ENCODE measurements around the gene ETV6. TPM values are rescaled to one million over a fixed set of nuclear protein-coding genes. Genes with fewer than 3 reads are reported as not detected.

Gene ETV6
- total RNA-seq, 2 experiments from 2014 or later = 17.1 to 19.3 TPM

DNA sequence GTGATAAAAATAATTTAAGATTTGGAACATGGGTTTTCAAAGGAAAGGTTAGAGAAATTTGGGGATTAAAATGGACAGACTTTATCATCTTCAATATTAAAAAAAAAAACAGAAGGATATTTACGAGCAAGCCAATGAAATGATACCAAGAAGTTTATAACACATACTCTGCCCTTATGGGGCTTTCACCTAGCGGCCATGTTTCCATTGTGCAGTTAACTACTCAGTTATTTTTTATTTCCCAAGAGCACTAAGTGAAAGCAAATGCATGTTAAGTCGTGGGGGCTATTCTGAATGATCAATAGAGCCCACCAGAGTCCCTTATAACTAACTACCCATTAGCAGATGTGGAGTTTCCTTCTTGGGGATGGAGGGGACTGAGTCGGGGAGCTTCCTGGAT lies 53.9 kb downstream of the ETV6 start:
- no peak overlapping the region for H3K4me3 ChIP-seq (ENCODE audit: low read depth, low read length, poor library complexity, severe bottlenecking)
- no peaks in the 10 kb centered on the region for H3K9me2 ChIP-seq (ENCODE audit: insufficient read depth, low read length)
- H3K36me3 ChIP-seq (ENCODE audit: insufficient read depth, low read length) = no peaks in the 10 kb centered on the region
- TF ChIP-seq EZH2phosphoT487 (IDR thresholded peaks at IDR 0.05; ENCODE audit: borderline replicate concordance, low read depth, low read length) = no peak
- TF ChIP-seq, protein P1, sequence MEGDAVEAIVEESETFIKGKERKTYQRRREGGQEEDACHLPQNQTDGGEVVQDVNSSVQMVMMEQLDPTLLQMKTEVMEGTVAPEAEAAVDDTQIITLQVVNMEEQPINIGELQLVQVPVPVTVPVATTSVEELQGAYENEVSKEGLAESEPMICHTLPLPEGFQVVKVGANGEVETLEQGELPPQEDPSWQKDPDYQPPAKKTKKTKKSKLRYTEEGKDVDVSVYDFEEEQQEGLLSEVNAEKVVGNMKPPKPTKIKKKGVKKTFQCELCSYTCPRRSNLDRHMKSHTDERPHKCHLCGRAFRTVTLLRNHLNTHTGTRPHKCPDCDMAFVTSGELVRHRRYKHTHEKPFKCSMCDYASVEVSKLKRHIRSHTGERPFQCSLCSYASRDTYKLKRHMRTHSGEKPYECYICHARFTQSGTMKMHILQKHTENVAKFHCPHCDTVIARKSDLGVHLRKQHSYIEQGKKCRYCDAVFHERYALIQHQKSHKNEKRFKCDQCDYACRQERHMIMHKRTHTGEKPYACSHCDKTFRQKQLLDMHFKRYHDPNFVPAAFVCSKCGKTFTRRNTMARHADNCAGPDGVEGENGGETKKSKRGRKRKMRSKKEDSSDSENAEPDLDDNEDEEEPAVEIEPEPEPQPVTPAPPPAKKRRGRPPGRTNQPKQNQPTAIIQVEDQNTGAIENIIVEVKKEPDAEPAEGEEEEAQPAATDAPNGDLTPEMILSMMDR (conservative IDR thresholded peaks at IDR 0.05; ENCODE audit: low read length) = no peak
- DNase-seq (ENCODE audit: low spot score) = no peak
- H2AFZ ChIP-seq (ENCODE audit: low read length) = no peak overlapping the region
- no peaks in the 10 kb centered on the region; the same call in 1 of the 2 replicates for H3K79me2 ChIP-seq (ENCODE audit: insufficient read depth, low read depth, low read length)
- H3K4me1 ChIP-seq (ENCODE audit: insufficient read depth, low read length, poor library complexity, severe bottlenecking) = no peaks in the 10 kb centered on the region
- no peak overlapping the region for H3K4me2 ChIP-seq (ENCODE audit: low read length)
- BruUV-seq (replicated peaks) = no TSS peak
- POLR2A ChIA-PET = no interaction called here
- H3K27ac ChIP-seq (ENCODE audit: low read depth, low read length, poor library complexity, severe bottlenecking) = no peak overlapping the region
- CTCF ChIA-PET (ENCODE audit: unreplicated experiment) = no interaction called here
- intact Hi-C loops (cut with micrococcal nuclease; ENCODE audit: unreplicated experiment) = no loop called here
- H3K9me3 ChIP-seq (ENCODE audit: low read length) = no peaks in the 10 kb centered on the region
- no peaks in the 10 kb centered on the region for H4K20me1 ChIP-seq (ENCODE audit: insufficient read depth, low read length)

DNA sequence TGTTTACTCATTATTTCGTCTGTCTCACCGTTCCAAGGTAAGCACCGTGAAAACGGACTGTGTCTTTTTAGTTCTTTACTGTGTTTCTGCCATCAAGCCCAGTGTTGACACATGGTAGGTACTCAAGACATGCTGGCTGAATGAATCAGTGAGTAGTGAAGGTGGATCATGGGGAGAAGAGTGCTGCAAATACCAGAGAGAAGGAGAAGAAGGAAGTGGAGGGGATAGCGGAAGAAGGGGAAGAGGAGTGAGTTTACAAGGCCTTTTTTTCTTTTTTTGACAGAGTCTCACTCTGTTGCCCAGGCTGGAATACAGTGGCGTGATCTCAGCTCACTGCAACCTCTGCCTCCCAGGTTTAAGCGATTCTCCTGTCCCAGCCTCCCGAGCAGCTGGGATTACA lies 54.6 kb downstream of the ETV6 start:
- Histone ChIP-seq H2AFZ (ENCODE audit: low read length) (no peak overlapping the region), H3K4me1 (ENCODE audit: insufficient read depth, low read length, poor library complexity, severe bottlenecking) (no peaks in the 10 kb centered on the region), H3K4me3 (ENCODE audit: low read depth, low read length, poor library complexity, severe bottlenecking) (no peak overlapping the region), H3K9me2 (ENCODE audit: insufficient read depth, low read length) (no peaks in the 10 kb centered on the region), H4K20me1 (ENCODE audit: insufficient read depth, low read length) (no peaks in the 10 kb centered on the region), H3K4me2 (ENCODE audit: low read length) (no peak overlapping the region), H3K9me3 (ENCODE audit: low read length) (no peaks in the 10 kb centered on the region), H3K79me2 (ENCODE audit: insufficient read depth, low read depth, low read length) (no peaks in the 10 kb centered on the region; the same call in 1 of the 2 replicates), H3K36me3 (ENCODE audit: insufficient read depth, low read length) (no peaks in the 10 kb centered on the region), H3K27ac (ENCODE audit: low read depth, low read length, poor library complexity, severe bottlenecking) (no peak overlapping the region)
- POLR2A ChIA-PET = no interaction called here
- CTCF ChIA-PET (ENCODE audit: unreplicated experiment) = no interaction called here
- DNase-seq (ENCODE audit: low spot score) = no peak
- intact Hi-C loops (cut with micrococcal nuclease; ENCODE audit: unreplicated experiment) = no loop called here
- no TSS peak for BruUV-seq (replicated peaks)
- TF ChIP-seq EZH2phosphoT487 (IDR thresholded peaks at IDR 0.05; ENCODE audit: borderline replicate concordance, low read depth, low read length) = no peak
- TF ChIP-seq, protein P1 (conservative IDR thresholded peaks at IDR 0.05; ENCODE audit: low read length) = no peak

DNA sequence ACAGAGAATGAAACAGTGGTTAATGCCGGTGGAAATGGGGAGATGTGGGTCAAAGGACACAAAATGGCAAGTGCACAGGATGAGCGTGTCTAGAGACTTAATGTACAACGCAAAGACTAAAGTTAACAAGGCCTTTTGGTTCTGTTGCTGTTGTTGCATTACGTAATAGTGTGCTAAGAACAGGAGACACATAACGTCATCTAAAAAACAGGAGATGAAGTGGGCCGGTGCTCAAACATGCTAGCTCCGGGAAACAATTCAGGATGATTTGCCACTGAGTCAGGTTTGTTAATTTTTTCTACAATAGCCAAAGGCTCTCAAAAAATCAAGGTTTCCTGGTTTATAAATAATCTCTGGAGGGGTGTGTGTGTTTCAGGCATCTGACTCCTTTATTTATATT lies 55.5 kb downstream of the ETV6 start:
- no peaks in the 10 kb centered on the region for H3K4me1 ChIP-seq (ENCODE audit: insufficient read depth, low read length, poor library complexity, severe bottlenecking)
- H3K79me2 ChIP-seq (ENCODE audit: insufficient read depth, low read depth, low read length) = no peaks in the 10 kb centered on the region
- CTCF ChIA-PET (ENCODE audit: unreplicated experiment) = no interaction called here
- POLR2A ChIA-PET = no interaction called here
- no TSS peak for BruUV-seq (replicated peaks)
- no peak overlapping the region for H3K27ac ChIP-seq (ENCODE audit: low read depth, low read length, poor library complexity, severe bottlenecking)
- no peak for TF ChIP-seq EZH2phosphoT487 (IDR thresholded peaks at IDR 0.05; ENCODE audit: borderline replicate concordance, low read depth, low read length)
- TF ChIP-seq, protein P1 (conservative IDR thresholded peaks at IDR 0.05; ENCODE audit: low read length) = no peak
- no peaks in the 10 kb centered on the region for H3K36me3 ChIP-seq (ENCODE audit: insufficient read depth, low read length)
- H2AFZ ChIP-seq (ENCODE audit: low read length) = no peak overlapping the region
- no peaks in the 10 kb centered on the region for H3K9me3 ChIP-seq (ENCODE audit: low read length)
- DNase-seq (ENCODE audit: low spot score) = no peak
- no peak overlapping the region for H3K4me3 ChIP-seq (ENCODE audit: low read depth, low read length, poor library complexity, severe bottlenecking)
- intact Hi-C loops (cut with micrococcal nuclease; ENCODE audit: unreplicated experiment) = no loop called here
- H4K20me1 ChIP-seq (ENCODE audit: insufficient read depth, low read length) = no peaks in the 10 kb centered on the region
- no peaks in the 10 kb centered on the region for H3K9me2 ChIP-seq (ENCODE audit: insufficient read depth, low read length)
- no peak overlapping the region for H3K4me2 ChIP-seq (ENCODE audit: low read length)
